K562 (cell line): ENCODE measurements around the gene GLIPR1L2. TPM values are rescaled to one million over a fixed set of nuclear protein-coding genes. Genes with fewer than 3 reads are reported as not detected.

Experiments
- ATAC-seq: fragments of 200-7000 bp; cut with Tn5 transposase; 3 replicates; pipeline ENCODE4 v1.9.1; 2020; ENCODE audit warnings: moderate library complexity
- BruUV-seq: library from RNA; stranded (reverse); fragments of 400-500 nt; replicated peaks from 2 replicates; lab custom pipeline; 2021; lab: Mats Ljungman, UMichigan
- CTCF ChIA-PET: fragments of 300-600 bp; formaldehyde crosslinking; extraction: SDS; loops from one replicate; lab custom pipeline; 2021; ENCODE audit warnings: low intra/inter-chr PET ratio; lab: Yijun Ruan, JAX
- POLR2A ChIA-PET: fragments of 300-600, 350-650 bp; sonication (Branson Sonifier 250); formaldehyde crosslinking; extraction: SDS; loops from one replicate; lab custom pipeline; 2021; ENCODE audit warnings: antibody characterized with exemption, inconsistent platforms; lab: Yijun Ruan, JAX
- DNase-seq, 4 experiments: peaks; one replicate each; pipeline versions ENCODE4 v3.0.0 to v3.0.0-alpha.2; 2011 to 2018; ENCODE audit warnings: low spot score in 3 of 4, mixed read lengths in 3 of 4; ENCODE audit errors: extremely low read depth in 1 of 4
- FAIRE-seq: peaks from 2 replicates; lab custom pipeline; 2011; peaks lifted over from hg19 to GRCh38; lab: Jason Lieb, UNC
- H2AFZ ChIP-seq: 2 replicates; pipeline ENCODE4 v1.6.0; 2011; ENCODE audit warnings: low read depth, low read length, control low read depth, inconsistent platforms
- H3K27ac ChIP-seq: fragments of 200-600 bp; 3 replicates; pipeline ENCODE4 v1.8.0; 2011; ENCODE audit warnings: low read depth, mild to moderate bottlenecking, control low read depth, inconsistent platforms, low read length, moderate library complexity, mixed read lengths; ENCODE audit errors: extremely low read depth
- H3K27me3 ChIP-seq, 2 experiments: fragments of 300-600 bp in 1 of 2; 2 replicates in 1 of 2; 3 replicates in 1 of 2; pipeline versions ENCODE4 v1.6.0 to v1.8.0; 2011; ENCODE audit warnings: inconsistent platforms in 2 of 2, low read length in 2 of 2, mild to moderate bottlenecking in 1 of 2, mixed read lengths in 1 of 2, moderate library complexity in 1 of 2; ENCODE audit not compliant: control insufficient read depth in 2 of 2, insufficient read depth in 2 of 2
- H3K36me3 ChIP-seq: fragments of 300-600 bp; 3 replicates; pipeline ENCODE4 v1.8.0; 2011; ENCODE audit warnings: mild to moderate bottlenecking, low read length, inconsistent platforms; ENCODE audit not compliant: control insufficient read depth, insufficient read depth
- H3K4me1 ChIP-seq, 2 experiments: fragments of 200-600 bp in 1 of 2; replicated peaks in 1 of 2; 2 replicates in 1 of 2; 3 replicates in 1 of 2; pipeline versions ENCODE4 v1.5.1 to v1.8.0; 2011; ENCODE audit warnings: inconsistent platforms in 2 of 2, low read length in 2 of 2, mild to moderate bottlenecking in 1 of 2, mixed read lengths in 1 of 2, moderate library complexity in 1 of 2; ENCODE audit not compliant: control insufficient read depth in 2 of 2, insufficient read depth in 2 of 2
- H3K4me2 ChIP-seq: 2 replicates; pipeline ENCODE4 v1.6.1; 2011; ENCODE audit warnings: low read length, control low read depth, inconsistent platforms, mixed read lengths; ENCODE audit not compliant: insufficient read depth
- H3K4me3 ChIP-seq: fragments of 200-600 bp; sonication (generic), shearing (Covaris generic); 2 replicates; pipeline ENCODE4 v1.5.1; 2016; ENCODE audit warnings: control low read depth, inconsistent platforms
- H3K79me2 ChIP-seq: fragments of 200-600 bp; 3 replicates; pipeline ENCODE4 v1.8.0; 2011; ENCODE audit warnings: low read length, inconsistent platforms; ENCODE audit not compliant: control insufficient read depth, insufficient read depth
- H3K9ac ChIP-seq, 2 experiments: 2 replicates each; pipeline versions ENCODE4 v1.6.0 to v1.6.1; 2011; ENCODE audit warnings: low read depth in 2 of 2, low read length in 2 of 2, control low read depth in 1 of 2, inconsistent platforms in 1 of 2, mild to moderate bottlenecking in 1 of 2, mixed read lengths in 1 of 2; ENCODE audit not compliant: insufficient read depth in 1 of 2
- H3K9me1 ChIP-seq: one replicate; pipeline ENCODE4 v1.6.0; 2011; ENCODE audit warnings: inconsistent platforms, mild to moderate bottlenecking, low read length, moderate library complexity; ENCODE audit not compliant: control insufficient read depth, insufficient read depth
- H3K9me3 ChIP-seq: replicated peaks from 2 replicates; pipeline ENCODE4 v1.5.1; 2011; ENCODE audit warnings: low read depth, low read length, inconsistent platforms; ENCODE audit not compliant: control insufficient read depth, insufficient read depth
- H4K20me1 ChIP-seq: replicated peaks from 2 replicates; pipeline ENCODE4 v1.6.1; 2011; ENCODE audit warnings: low read length, inconsistent platforms, mixed read lengths; ENCODE audit not compliant: control insufficient read depth, insufficient read depth
- ERF ChIP-seq: fragments of 450-650 bp; formaldehyde crosslinking; IDR thresholded peaks from 2 replicates; pipeline ENCODE4 v1.4.0; 2020; ENCODE audit warnings: mild to moderate bottlenecking, mixed read lengths
- FOXP1 ChIP-seq: sonication (generic); formaldehyde crosslinking; IDR thresholded peaks from 2 replicates; pipeline ENCODE4 v1.8.0; 2022; ENCODE audit warnings: mild to moderate bottlenecking, missing genetic modification reagents
- MCM2 ChIP-seq: fragments of 450-650 bp; IDR thresholded peaks from 2 replicates; pipeline ENCODE4 v1.6.1; 2017; ENCODE audit warnings: low read depth, mild to moderate bottlenecking
- MIER1 ChIP-seq: fragments of 450-650 bp; IDR thresholded peaks from 2 replicates; pipeline ENCODE4 v1.6.1; 2016; ENCODE audit warnings: antibody characterized with exemption, mild to moderate bottlenecking, low read depth
- PCBP2 ChIP-seq: fragments of 200-400 bp; formaldehyde crosslinking; IDR thresholded peaks from 2 replicates; pipeline ENCODE4 v1.6.1; 2018; ENCODE audit warnings: low read length, low read depth, mild to moderate bottlenecking, moderate library complexity; ENCODE audit not compliant: poor library complexity, severe bottlenecking
- PTTG1 ChIP-seq: fragments of 450-650 bp; IDR thresholded peaks from 2 replicates; pipeline ENCODE4 v1.6.1; 2016; ENCODE audit warnings: low read depth, mild to moderate bottlenecking, missing genetic modification characterization, missing compliant biosample characterization
- ZBTB49 ChIP-seq: sonication (generic); formaldehyde crosslinking; IDR thresholded peaks from 2 replicates; pipeline ENCODE4 v1.8.0; 2022; ENCODE audit warnings: missing genetic modification reagents, mild to moderate bottlenecking, borderline replicate concordance
- ZEB2 ChIP-seq: fragments of 450-650 bp; IDR thresholded peaks from 2 replicates; pipeline ENCODE4 v1.6.1; 2016
- ZNF764 ChIP-seq: fragments of 250-450 bp; sonication (Bioruptor Pico); IDR thresholded peaks from 2 replicates; pipeline ENCODE4 v1.4.0; 2020; ENCODE audit warnings: low read depth, mild to moderate bottlenecking, moderate library complexity
- WGBS: fragments of 100-300 bp; shearing (Covaris generic); methylation state at CpG from one replicate; pipeline ENCODE4 v1.1.6; 2016; ENCODE audit warnings: low coverage, mixed read lengths; ENCODE audit not compliant: insufficient coverage; ENCODE audit errors: missing lambda C conversion rate; 5-methylcytosine and 5-hydroxymethylcytosine counted together
- in situ Hi-C: fragments of 300-500 bp; cut with MboI; formaldehyde crosslinking; loops from 4 replicates; pipeline ENCODE4 v1.15.0; 2018; ENCODE audit warnings: inconsistent platforms, mixed read lengths
- intact Hi-C: fragments of 100-400 bp; cut with micrococcal nuclease; formaldehyde crosslinking; loops from 2 replicates; pipeline ENCODE4 v1.14.2; 2022
- polyA plus RNA-seq, 8 experiments: library from polyadenylated mRNA; depleted of rRNA in 4 of 8; stranded (reverse) in 5 of 8; unstranded in 3 of 8; fragments of >200 nt; fragmentation: Nextera tagmentation in 2 of 8; fragmentation: Illumina TruSeq in 1 of 8; extraction: Ambion mirVana in 2 of 8; extraction: Trizol in 1 of 8; gene quantifications; 2 replicates each; pipeline versions ENCODE4 v1.2.1 to v1.2.3, GENCODE V29; 2011 to 2014; ENCODE audit warnings: inconsistent platforms in 1 of 8, missing spikeins in 1 of 8
- total RNA-seq, 7 experiments: library from RNA; depleted of rRNA in 6 of 7; stranded (reverse); fragments of >200 nt in 6 of 7; fragmentation: Illumina TruSeq in 2 of 7; extraction: Trizol in 2 of 7; gene quantifications; 2 replicates each; pipeline versions ENCODE4 v1.2.1 to v1.2.3, GENCODE V29; 2011 to 2021; ENCODE audit warnings: low replicate concordance in 1 of 7

GLIPR1L2 gene
- total and polyA plus RNA-seq, 9 of the 15 experiments (the other 6 are each of a cell fraction or from before 2014, with no cell fraction given) = not detected

- no peaks in the 10 kb centered on the region for H3K79me2 ChIP-seq
- no peak overlapping the region for H2AFZ ChIP-seq
- 0% methylated on average over 3 of the region's 3 CpGs for WGBS
- ChIA-PET POLR2A (no interaction called here), CTCF (no interaction called here)
- no TSS peak for BruUV-seq
- H3K4me1 ChIP-seq = no peaks in the 10 kb centered on the region
- no peak overlapping the region for H3K9ac ChIP-seq
- no peaks in the 10 kb centered on the region for H3K27me3 ChIP-seq
- no peak overlapping the region for H3K4me3 ChIP-seq
- ATAC-seq (no peak), FAIRE-seq (no peak), DNase-seq (no peak)
- no peak overlapping the region for H3K27ac ChIP-seq
- H3K4me2 ChIP-seq = no peak overlapping the region
- no peaks in the 10 kb centered on the region for H3K9me3 ChIP-seq
- no peaks in the 10 kb centered on the region for H3K9me1 ChIP-seq
- no peaks in the 10 kb centered on the region for H3K36me3 ChIP-seq
- TF ChIP-seq ZNF764 (CRISPR knock-in tag) (no peak), ZBTB49 (no peak), MIER1 (no peak), MCM2 (no peak), ZEB2 (no peak), PCBP2 (no peak), PTTG1 (tag) (no peak), FOXP1 (CRISPR knock-in tag) (no peak), ERF (CRISPR knock-in tag) (no peak)
- no peaks in the 10 kb centered on the region for H4K20me1 ChIP-seq
- intact Hi-C loops = no loop called here
- in situ Hi-C loops = no loop called here
Measured at GRCh38 chr12:75459755-75460154, 68.9 kb downstream of the GLIPR1L2 start.
